ENCODE data around the gene CCNH.

CCNH gene

DNA sequence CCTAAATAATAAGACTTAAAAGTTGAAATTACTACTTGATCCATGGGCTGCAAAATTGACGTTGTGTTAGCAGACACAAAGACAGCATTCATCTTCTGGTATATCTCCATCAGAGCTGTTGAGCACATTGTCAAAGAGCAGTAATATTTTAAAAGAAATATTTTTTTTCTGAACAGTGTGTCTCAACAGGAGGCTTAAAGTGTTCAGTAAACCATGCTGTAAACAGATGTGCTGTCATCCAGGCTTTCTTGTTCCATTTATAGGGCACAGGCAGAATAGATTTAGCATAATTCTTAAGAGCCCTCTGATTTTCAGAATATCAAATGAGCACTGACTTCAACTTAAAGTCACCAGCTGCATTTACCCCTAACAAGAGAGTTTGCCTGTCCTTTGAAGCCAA is 29.7 kb upstream of the CCNH start:
- ChIA-PET POLR2A (no interaction called here), CTCF (no interaction called here)
- no peak for TF ChIP-seq SCRT2 (tag by site-specific recombination; IDR thresholded peaks at IDR 0.05)
- TF ChIP-seq SP7 (tag by site-specific recombination; IDR thresholded peaks at IDR 0.05), result no peak
- no peak for TF ChIP-seq ZNF791 (tag by site-specific recombination; IDR thresholded peaks at IDR 0.05)
- Histone ChIP-seq H3K4me3 (ENCODE audit: low read depth, low read length) (no peak overlapping the region), H3K36me3 (ENCODE audit: control insufficient read depth in 2 of 2, insufficient read depth in 1 of 2, low read length in 2 of 2) (no peaks in the 10 kb centered on the region), H3K27ac (ENCODE audit: extremely low read depth, low read depth, low read length) (no peak overlapping the region), H3K9me3 (ENCODE audit: control insufficient read depth, insufficient read depth, low read depth, low read length) (no peaks in the 10 kb centered on the region), H3K4me1 (ENCODE audit: control insufficient read depth, insufficient read depth, low read length) (no peaks in the 10 kb centered on the region)

DNA sequence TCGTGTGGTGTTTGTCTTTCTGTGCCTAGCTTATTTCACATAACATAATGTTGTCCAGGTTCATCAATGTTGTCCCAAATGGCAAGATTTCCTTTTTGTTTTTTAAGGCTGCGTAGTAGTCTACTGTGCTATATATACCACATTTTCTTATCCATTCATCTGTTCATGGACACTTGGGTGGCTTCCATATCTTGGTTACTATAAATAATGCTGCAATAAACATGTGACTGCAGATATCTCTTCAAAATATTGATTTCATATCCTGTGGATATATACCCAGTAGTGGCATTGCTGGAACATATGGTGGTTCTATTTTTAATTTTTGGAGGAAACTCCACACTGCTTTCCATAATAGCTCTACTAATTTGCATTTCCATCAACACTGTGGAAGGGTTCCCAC is 25.5 kb upstream of the CCNH start:
- H3K36me3 ChIP-seq (ENCODE audit: control insufficient read depth in 2 of 2, insufficient read depth in 1 of 2, low read length in 2 of 2), result no peaks in the 10 kb centered on the region
- TF ChIP-seq ZNF221 (tag by site-specific recombination; IDR thresholded peaks at IDR 0.05; ENCODE audit: borderline replicate concordance), result no peak
- TF ChIP-seq, protein P1, sequence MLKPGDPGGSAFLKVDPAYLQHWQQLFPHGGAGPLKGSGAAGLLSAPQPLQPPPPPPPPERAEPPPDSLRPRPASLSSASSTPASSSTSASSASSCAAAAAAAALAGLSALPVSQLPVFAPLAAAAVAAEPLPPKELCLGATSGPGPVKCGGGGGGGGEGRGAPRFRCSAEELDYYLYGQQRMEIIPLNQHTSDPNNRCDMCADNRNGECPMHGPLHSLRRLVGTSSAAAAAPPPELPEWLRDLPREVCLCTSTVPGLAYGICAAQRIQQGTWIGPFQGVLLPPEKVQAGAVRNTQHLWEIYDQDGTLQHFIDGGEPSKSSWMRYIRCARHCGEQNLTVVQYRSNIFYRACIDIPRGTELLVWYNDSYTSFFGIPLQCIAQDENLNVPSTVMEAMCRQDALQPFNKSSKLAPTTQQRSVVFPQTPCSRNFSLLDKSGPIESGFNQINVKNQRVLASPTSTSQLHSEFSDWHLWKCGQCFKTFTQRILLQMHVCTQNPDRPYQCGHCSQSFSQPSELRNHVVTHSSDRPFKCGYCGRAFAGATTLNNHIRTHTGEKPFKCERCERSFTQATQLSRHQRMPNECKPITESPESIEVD (tag by site-specific recombination; IDR thresholded peaks at IDR 0.05), result no peak
- TF ChIP-seq SALL2 (tag by site-specific recombination; IDR thresholded peaks at IDR 0.05; ENCODE audit: borderline replicate concordance), result no peak
- no peak for TF ChIP-seq ZNF23 (tag by site-specific recombination; IDR thresholded peaks at IDR 0.05; ENCODE audit: borderline replicate concordance)
- TF ChIP-seq ZNF623 (tag by site-specific recombination; IDR thresholded peaks at IDR 0.05), result no peak
- TF ChIP-seq, protein P2, sequence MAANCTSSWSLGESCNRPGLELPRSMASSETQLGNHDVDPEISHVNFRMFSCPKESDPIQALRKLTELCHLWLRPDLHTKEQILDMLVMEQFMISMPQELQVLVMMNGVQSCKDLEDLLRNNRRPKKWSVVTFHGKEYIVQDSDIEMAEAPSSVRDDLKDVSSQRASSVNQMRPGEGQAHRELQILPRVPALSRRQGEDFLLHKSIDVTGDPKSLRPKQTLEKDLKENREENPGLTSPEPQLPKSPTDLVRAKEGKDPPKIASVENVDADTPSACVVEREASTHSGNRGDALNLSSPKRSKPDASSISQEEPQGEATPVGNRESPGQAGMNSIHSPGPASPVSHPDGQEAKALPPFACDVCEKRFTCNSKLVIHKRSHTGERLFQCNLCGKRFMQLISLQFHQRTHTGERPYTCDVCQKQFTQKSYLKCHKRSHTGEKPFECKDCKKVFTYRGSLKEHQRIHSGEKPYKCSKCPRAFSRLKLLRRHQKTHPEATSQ (tag by site-specific recombination; IDR thresholded peaks at IDR 0.05), result no peak
- TF ChIP-seq, protein P3, sequence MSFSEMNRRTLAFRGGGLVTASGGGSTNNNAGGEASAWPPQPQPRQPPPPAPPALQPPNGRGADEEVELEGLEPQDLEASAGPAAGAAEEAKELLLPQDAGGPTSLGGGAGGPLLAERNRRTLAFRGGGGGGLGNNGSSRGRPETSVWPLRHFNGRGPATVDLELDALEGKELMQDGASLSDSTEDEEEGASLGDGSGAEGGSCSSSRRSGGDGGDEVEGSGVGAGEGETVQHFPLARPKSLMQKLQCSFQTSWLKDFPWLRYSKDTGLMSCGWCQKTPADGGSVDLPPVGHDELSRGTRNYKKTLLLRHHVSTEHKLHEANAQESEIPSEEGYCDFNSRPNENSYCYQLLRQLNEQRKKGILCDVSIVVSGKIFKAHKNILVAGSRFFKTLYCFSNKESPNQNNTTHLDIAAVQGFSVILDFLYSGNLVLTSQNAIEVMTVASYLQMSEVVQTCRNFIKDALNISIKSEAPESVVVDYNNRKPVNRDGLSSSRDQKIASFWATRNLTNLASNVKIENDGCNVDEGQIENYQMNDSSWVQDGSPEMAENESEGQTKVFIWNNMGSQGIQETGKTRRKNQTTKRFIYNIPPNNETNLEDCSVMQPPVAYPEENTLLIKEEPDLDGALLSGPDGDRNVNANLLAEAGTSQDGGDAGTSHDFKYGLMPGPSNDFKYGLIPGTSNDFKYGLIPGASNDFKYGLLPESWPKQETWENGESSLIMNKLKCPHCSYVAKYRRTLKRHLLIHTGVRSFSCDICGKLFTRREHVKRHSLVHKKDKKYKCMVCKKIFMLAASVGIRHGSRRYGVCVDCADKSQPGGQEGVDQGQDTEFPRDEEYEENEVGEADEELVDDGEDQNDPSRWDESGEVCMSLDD (tag by site-specific recombination; IDR thresholded peaks at IDR 0.05), result no peak
- no peak for TF ChIP-seq ZEB2 (tag by site-specific recombination; IDR thresholded peaks at IDR 0.05)
- TF ChIP-seq ZNF529 (tag by site-specific recombination; IDR thresholded peaks at IDR 0.05; ENCODE audit: insufficient replicate concordance), result no peak
- no peak for TF ChIP-seq ZBTB48 (tag by site-specific recombination; IDR thresholded peaks at IDR 0.05)
- no peak for TF ChIP-seq ZNF274 (IDR thresholded peaks at IDR 0.05; ENCODE audit: low read length)
- TF ChIP-seq ZNF274 (tag by site-specific recombination; IDR thresholded peaks at IDR 0.05; ENCODE audit: borderline replicate concordance), result no peak
- TF ChIP-seq ZNF701 (tag by site-specific recombination; IDR thresholded peaks at IDR 0.05), result no peak
- no peak for TF ChIP-seq ZNF138 (tag by site-specific recombination; IDR thresholded peaks at IDR 0.05; ENCODE audit: borderline replicate concordance)
- no peak for TF ChIP-seq SCRT2 (tag by site-specific recombination; IDR thresholded peaks at IDR 0.05)
- CTCF ChIA-PET, result interaction anchor here (0.6 kb wide), 1 partner anchor 687 kb away, joined by 3 read pairs; no protein-coding TSS in a partner anchor

DNA sequence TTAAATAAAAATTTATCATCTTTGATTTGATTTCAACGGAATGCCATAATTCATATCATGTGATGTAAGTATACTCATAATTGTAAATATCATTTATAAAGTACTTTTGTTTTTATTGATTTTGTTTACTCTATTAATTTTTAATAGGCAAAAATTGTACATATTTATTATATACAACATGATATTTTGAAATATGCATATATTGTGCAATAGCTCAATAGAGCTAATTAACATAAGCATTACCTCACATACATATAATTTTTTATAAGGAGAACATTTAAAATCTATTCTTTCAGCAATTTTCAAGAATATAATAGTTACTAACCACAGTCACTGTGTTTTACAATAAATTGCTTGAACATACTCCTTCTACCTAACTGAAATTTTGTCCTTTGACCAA is 25.0 kb upstream of the CCNH start:
- Histone ChIP-seq H3K4me1 (ENCODE audit: control insufficient read depth, insufficient read depth, low read length) (no peaks in the 10 kb centered on the region), H3K4me3 (ENCODE audit: low read depth, low read length) (no peak overlapping the region), H3K9me3 (ENCODE audit: control insufficient read depth, insufficient read depth, low read depth, low read length) (no peaks in the 10 kb centered on the region), H3K36me3 (ENCODE audit: control insufficient read depth in 2 of 2, insufficient read depth in 1 of 2, low read length in 2 of 2) (no peaks in the 10 kb centered on the region), H3K27ac (ENCODE audit: extremely low read depth, low read depth, low read length) (no peak overlapping the region)
- TF ChIP-seq, protein P4, sequence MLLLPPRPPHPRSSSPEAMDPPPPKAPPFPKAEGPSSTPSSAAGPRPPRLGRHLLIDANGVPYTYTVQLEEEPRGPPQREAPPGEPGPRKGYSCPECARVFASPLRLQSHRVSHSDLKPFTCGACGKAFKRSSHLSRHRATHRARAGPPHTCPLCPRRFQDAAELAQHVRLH (tag by site-specific recombination; IDR thresholded peaks at IDR 0.05), result no peak
- TF ChIP-seq SALL2 (tag by site-specific recombination; IDR thresholded peaks at IDR 0.05; ENCODE audit: borderline replicate concordance), result no peak
- TF ChIP-seq ZBTB1 (tag by site-specific recombination; IDR thresholded peaks at IDR 0.05), result no peak
- TF ChIP-seq HOXA7 (CRISPR knock-in tag; IDR thresholded peaks at IDR 0.05; ENCODE audit: borderline replicate concordance), result no peak
- TF ChIP-seq ZNF555 (tag by site-specific recombination; conservative IDR thresholded peaks at IDR 0.05), result no peak
- CTCF ChIA-PET, result interaction anchor here (0.6 to 0.7 kb wide), 2 partner anchors 11 to 686 kb away, joined by 3 to 4 read pairs; no protein-coding TSS in a partner anchor
- POLR2A ChIA-PET, result no interaction called here

More for the DNA sequence above, 25.5 kb upstream of the CCNH start:
- POLR2A ChIA-PET, result no interaction called here
- Histone ChIP-seq H3K27ac (ENCODE audit: extremely low read depth, low read depth, low read length) (no peak overlapping the region), H3K9me3 (ENCODE audit: control insufficient read depth, insufficient read depth, low read depth, low read length) (no peaks in the 10 kb centered on the region), H3K4me3 (ENCODE audit: low read depth, low read length) (no peak overlapping the region), H3K4me1 (ENCODE audit: control insufficient read depth, insufficient read depth, low read length) (no peaks in the 10 kb centered on the region)
